HK-2 (cell line): Measurements from ENCODE around the gene PRKAG2.
A peak's percentile ranks its signal among the peaks of the same experiment; 100 is the strongest.

ENCODE experiments used
- DNase-seq: peaks from one replicate; pipeline ENCODE4 v3.0.0-alpha.2; 2018; ENCODE audit not compliant: unreplicated experiment

PRKAG2 gene

GRCh38 chr7:151678227-151678604, 198.7 kb downstream of the PRKAG2 start:
- no peak for DNase-seq

DNA sequence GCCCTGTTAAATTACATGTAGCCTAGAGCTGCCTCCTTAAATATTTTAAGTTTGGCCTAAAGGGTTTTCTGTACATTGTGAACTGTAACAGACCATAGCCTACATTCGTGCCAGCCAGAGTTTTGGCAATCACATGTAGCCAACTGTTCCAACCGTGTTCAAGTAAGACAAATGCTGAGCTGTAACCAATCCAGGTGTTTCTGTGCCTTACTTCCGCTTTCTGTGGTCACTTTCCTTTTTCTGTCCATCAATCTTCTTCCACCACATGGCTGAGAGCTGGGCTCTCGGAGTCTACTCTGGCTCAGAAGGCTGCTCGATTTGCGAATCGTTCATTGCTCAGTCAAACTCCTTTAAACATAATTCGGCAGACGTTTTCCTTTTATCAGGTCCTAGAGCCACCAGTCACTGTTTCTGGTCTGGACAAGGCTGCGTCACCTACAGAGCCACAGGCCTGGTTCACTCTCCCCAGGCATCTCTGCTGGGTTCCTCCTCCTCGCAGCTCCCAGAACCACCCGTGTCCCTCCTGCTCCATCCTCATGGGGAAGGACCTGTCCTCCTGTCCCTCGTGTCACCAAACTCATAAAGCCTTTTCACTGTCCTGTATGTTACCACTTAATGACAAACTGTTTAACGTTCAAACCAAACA, 199.2 kb downstream of the PRKAG2 start:
- no peak for DNase-seq

- DNase-seq, result no peak
These were observed 200.2 kb downstream of the PRKAG2 start for GRCh38 chr7:151676759-151677158.

DNA sequence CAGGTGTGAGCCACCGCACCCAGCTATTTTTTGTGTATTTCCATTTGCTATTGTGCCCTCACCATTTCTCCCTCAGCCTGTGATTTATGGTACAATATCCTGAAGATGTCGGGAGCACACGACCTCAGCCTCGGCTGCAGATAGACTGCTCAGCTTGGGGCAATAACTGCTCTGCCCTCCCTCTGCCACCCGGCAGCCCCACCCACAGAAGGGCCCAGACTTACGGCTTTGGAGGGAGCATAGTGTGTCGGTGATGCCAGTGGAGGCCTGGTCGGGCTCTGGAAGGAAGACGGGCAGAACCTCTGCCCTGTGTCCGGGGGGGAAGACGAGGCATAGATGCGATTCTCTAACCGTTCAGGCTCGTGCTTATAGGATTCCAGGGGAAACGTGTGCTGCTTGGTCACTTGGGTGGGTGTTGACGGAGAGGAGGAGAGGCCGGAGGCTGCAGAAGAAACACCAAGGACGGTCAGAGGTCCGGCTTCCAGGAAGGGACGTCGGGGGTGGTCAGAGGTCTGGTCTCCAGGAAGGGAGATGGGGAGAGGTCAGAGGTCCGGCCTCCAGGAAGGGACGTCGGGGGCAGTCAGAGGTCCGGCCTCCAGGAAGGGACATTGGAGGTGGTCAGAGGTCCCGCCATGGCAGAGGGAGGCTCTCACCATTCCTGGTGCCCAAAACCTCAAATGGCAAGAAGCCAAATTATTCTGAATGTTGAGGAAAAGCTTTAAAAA, 201.6 kb downstream of the PRKAG2 start:
- no peak for DNase-seq

DNA sequence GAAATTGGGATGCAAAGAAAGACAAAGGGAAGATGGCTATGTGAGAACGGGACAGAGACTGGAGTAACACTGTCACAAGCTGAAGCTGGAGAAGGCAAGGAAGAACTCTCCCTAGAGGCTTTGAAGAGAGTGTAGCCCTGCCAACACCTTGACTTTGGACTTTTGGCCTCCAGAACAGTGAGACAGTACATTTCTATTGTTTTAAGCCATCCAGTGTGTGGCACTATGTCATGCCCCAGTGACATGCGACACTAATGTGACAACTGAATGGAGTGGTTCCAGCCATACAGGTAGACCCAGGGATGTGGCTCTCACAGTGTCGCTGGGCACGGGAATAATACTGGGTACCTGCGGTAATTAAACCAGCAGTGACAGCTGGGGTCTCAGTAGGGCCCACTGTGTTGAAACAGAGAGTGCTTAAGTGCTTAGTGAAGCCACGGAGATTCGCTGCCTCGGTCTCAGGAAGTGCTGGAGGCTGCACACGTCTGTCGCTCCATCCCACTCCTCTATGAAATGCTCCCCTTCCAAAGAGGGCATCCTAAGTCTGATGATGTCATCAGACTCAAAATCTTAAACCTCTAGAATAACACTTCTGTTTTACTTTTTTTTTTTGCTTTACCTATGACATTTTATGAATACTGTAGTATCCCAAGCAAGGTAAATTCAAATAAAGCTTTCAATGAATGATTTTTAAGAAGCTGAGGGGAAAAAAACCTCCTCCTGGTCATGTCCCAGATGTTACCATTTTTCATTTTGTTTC, 202.6 kb downstream of the PRKAG2 start:
- no peak for DNase-seq

GRCh38 chr7:151673216-151673615, 203.7 kb downstream of the PRKAG2 start:
- no peak for DNase-seq

DNA sequence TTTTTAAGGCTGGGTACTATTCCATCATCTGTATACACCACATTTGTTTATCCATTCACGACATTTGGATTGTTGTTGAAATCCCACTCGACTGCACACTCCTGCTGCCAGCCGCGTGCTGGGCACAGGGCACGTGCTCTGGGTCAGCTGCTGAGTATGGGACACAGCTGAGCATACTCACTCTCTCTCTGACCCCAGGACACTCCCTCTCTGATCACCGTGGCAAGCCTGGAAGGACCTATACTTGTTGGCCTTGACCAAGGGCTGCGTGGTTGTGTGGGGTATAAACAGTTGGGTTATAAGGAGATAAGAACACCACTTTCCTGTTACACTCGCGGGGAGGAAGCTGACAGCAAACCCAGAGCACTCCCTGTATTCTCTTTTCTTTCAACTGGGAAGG, 204.2 kb downstream of the PRKAG2 start:
- DNase-seq, result no peak

DNA sequence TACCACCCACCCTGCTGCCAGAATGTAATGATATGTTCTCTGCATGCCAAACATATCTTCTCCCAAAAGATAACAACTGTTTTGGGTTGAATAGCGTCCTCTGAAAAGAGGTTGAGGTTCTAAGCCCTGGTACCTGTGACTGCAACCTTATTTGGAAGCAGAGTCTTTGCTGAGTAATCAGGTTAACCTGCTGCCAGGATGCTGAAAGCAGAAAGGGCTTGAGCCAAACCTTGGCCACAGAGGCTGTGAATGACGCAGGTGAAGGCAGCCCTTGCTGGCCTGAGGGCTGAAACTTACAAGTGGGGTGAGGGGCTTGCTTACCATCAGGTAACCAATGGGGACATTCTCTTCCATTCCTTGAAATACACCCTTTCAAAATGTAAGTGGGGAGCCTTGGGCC, 205.4 kb downstream of the PRKAG2 start:
- no peak for DNase-seq

DNA sequence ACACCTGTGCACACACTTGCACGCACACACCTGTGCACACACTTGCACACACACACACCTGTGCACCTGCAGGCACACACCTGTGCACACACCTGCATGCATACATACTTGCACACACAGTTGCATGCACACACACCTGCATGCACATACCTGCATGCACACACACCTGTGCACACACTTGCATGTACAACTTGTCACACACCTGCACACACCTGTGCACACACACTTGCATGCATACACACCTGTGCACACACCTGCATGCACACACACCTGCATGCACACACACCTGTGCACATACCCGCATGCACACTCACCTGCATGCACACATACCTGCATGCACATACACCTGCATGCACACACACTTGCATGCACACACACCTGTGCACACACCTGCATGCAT, 207.2 kb downstream of the PRKAG2 start:
- no peak for DNase-seq

GRCh38 chr7:151666886-151667285, 210.0 kb downstream of the PRKAG2 start:
- no peak for DNase-seq

DNA sequence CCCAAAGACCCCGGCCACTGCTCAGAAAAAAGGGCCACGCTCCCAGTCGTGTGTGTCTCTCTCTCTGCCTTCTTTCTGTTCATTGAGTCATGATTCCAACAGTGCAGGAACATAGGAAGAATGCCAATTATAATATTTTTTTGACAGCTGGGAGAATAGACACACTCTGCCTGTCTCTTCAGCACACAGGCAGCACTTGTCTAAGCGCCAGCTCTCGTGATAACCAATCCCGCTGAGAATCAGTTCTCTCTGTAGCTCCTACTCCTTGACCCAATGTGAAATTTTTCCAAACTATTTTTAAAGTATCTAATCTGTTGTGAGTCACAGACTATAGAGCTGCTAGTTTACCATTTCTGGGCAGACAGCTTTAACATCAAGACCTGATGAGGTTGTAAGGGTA, 211.5 kb downstream of the PRKAG2 start:
- no peak for DNase-seq

- no peak for DNase-seq
These were observed 212.6 kb downstream of the PRKAG2 start for GRCh38 chr7:151664268-151664667.

DNA sequence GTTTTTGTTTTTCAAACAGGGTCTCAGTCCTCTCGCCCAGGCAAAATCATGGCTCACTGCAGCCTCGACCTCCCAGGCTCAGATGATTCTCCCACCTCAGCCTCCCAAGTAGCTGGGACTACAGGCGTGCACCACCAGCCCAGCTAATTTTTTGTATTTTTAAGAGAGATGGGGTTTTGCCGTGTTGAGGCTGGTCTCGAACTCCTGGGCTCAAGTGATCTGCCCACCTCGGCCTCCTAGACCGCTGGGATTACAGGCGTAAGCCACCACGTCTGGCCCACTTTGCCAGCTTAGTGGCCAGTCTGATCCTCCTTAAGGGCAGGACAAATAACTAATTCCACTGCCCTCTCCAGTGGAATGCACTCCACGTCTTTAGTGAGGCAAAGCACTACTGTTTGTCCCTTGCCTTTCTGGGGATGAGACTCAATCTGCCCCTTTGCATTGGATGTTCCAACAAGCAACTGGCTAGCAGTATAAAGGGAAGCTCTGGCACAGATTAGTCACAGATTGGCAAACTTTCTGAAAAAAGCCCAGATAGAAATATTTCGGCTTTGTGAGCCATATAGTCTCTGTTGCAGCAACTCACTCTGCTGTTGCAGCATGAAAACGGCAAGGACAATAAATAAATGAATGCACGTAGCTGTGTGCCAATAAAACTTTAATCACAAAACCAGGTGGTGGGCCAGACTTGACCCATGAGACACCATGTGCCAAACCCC, 213.4 kb downstream of the PRKAG2 start:
- DNase-seq, result no peak

DNA sequence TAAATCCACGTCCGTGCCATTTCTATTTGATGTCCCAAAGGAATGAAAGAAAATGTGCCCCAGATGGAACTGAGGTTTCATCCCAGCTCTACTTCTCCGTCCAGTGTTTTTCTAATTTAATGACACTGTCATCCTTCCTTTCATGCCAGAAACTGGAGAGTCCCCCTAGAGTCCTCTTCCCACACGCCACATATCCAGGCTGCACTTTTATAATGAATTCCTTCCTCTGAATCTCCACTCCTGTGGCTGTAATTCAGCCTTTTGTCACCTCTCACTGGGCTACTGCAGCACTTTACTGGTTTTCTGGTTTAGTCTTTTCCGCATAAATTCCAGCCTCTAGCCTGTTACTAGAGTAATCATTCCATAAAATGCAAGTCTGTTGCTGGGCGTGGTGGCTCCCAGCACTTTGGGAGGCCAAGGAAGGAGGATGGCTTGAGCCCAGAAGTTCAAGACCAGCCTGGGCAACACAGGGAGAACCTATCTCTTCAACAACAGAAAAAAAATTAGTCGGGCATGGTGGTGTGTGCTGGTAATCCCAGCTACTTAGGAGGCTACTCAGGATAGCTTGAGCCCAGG, 214.6 kb downstream of the PRKAG2 start:
- DNase-seq, result no peak

GRCh38 chr7:151661587-151661986, 215.3 kb downstream of the PRKAG2 start:
- DNase-seq, result peak; percentile 74

DNA sequence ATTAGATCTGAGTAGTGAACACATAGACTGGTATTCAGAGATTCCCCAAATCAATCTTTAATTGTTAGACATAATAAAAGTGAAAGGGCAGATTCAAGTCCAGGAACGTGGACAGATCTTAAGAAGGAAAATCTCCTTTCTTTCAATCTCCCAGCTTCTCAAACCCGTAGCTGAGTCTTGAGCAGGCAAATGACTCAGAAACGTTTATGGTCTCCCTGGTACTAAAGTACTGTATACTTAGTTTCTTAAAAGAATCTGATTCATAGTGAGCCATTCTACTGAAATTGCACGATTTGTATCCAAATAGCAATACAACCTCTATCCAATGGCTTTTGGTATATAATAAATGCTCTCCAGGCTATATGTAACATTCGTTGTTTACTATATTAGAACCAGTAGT, 216.8 kb downstream of the PRKAG2 start:
- DNase-seq, result no peak

GRCh38 chr7:151659219-151659618, 217.7 kb downstream of the PRKAG2 start:
- no peak for DNase-seq

DNA sequence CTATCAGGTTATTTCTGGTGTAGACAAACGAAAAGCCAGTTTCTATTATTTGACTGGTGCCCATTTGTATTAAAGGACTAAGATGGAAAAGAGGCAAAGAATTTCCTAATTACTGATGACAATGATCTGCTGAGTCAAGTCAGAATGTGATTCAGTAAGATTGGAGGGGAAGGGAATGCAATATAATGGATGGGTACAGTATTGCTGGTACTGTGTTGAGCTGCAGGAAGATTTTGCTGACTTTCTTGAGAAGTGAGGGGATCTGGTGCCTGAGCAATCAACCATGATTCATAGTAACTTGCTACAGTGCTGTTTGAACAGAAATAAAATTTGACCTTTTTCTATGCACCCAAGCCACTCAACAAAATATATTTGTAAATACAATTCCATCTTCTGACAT, 218.1 kb downstream of the PRKAG2 start:
- DNase-seq, result no peak

GRCh38 chr7:151657173-151657572, 219.7 kb downstream of the PRKAG2 start:
- DNase-seq, result no peak

GRCh38 chr7:151655555-151655954, 221.4 kb downstream of the PRKAG2 start:
- DNase-seq, result no peak

GRCh38 chr7:151652111-151652510, 224.8 kb downstream of the PRKAG2 start:
- DNase-seq, result no peak

- no peak for DNase-seq
These were observed 226.8 kb downstream of the PRKAG2 start for GRCh38 chr7:151650161-151650560.
